ENCODE data around the gene ADAM19. TPM values are rescaled to one million over a fixed set of nuclear protein-coding genes. Genes with fewer than 3 reads are reported as not detected.

ADAM19 gene
- total RNA-seq (2022; extraction: Qiagen RNA extraction; ENCODE audit: low read depth), result 14.4 to 20.2 TPM (median 17.3 TPM) in 5 replicates

DNA sequence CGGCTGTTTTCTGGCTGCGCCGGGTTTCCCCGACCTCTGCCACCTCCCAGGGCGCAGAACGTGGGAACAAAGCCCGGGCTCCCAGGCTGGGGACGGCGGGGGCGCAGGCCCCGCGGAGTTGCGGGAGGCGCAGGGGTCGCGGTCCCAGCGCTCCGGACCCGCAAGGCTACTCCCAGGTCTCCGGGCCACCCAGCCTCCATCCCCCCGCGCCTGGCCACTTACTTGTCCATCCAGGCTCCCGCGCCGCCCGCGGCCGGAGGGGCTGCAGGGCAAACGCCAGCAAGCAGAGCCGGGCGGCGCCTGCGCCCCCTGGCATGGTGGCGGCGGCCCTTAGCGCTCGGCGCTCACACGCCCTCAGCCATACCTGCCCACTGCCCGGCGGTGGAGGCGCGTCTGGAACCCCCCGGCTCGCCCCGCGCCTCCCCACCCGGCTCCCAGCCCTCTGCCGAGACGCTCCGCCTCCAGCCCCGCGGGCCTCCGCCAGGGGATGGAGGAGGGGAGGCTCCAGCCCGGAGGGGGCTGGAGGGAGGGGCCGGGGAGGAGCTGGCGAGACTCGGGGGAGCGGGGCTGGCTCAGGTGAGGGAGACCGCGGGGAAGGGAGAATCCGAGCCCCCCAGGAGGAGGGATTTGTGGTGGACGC lies at the start of gene ADAM19:
ADAM19 (minus strand) TSS at position 395 of the 640 bp plus-strand sequence; CDS start at position 316, 79 bp downstream.

DNA sequence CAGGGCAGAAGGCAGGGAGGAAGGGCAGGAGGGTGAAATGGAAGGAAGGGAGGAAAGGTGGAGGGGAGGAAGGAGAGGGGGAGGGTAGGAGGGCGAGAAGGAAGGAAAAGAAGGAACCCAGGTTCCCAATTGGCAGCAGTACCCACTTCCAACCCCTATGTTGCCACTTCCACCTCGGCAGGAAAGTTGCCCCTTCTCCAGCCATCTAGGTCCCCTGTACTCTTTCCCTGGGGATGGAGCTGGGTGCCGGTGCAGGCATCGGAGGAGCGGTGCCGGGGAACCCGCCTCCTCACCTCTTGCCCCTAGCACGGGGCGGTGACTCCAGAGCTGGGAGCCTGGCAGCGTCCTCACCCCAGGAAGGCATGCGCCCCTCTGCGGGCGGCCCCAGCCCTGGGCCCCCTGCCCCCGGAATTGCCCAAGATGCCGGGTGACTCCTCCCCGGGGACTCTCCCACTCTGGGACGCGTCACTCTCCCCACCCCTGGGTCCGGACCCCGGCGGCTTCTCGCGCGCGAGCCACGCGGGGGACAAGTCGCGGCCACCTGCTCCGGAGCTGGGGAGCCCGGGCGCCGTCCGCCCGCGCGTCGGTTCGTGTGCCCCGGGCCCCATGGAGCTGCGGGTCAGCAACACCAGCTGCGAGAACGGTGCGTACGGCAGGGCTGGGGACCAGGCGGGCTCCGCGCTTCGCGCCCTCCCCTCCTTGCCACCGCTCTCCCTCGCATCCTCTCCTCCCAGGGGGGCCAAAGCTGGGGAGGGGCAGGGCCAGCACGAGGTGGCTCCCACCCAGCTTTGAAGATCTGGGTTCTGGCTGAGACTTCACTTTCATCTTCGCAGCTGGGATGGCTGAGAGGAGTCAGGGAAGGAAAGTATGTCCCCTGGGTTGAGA lies 115.6 kb downstream of the ADAM19 start, which contains the start of gene NIPAL4:
NIPAL4 (plus strand) TSS at position 499 of the 885 bp plus-strand sequence; CDS start at position 607, 108 bp downstream.

Other genes with a start within 250 kb of the ADAM19 start
- 10.1 to 16.2 TPM (median 11.0 TPM) in 5 replicates for gene NIPAL4, start 115.6 kb downstream of the ADAM19 start, total RNA-seq (2022; extraction: Qiagen RNA extraction; ENCODE audit: low read depth)
- gene SOX30, start 76.7 kb upstream of the ADAM19 start, total RNA-seq (2022; extraction: Qiagen RNA extraction; ENCODE audit: low read depth), result 0.03 to 0.05 TPM in 2 of 5 replicates, not detected in the others
- not detected in 5 replicates for gene C5orf52, start 95.8 kb upstream of the ADAM19 start, total RNA-seq (2022; extraction: Qiagen RNA extraction; ENCODE audit: low read depth)
- 27.2 to 37.5 TPM (median 28.2 TPM) in 5 replicates for gene THG1L, start 155.6 kb upstream of the ADAM19 start, total RNA-seq (2022; extraction: Qiagen RNA extraction; ENCODE audit: low read depth)
- gene LSM11, start 167.9 kb upstream of the ADAM19 start, total RNA-seq (2022; extraction: Qiagen RNA extraction; ENCODE audit: low read depth), result 2.9 to 3.6 TPM (median 3.1 TPM) in 5 replicates